Measurements from ENCODE around the gene DGKE.

- TF ChIP-seq MLX (CRISPR knock-in tag; IDR thresholded peaks at IDR 0.05) = no peak
- no peak for TF ChIP-seq MYNN (CRISPR knock-in tag; IDR thresholded peaks at IDR 0.05; ENCODE audit: low read depth)
- TF ChIP-seq REST (IDR thresholded peaks at IDR 0.05; ENCODE audit: borderline replicate concordance in 1 of 2, low read depth in 1 of 2, low read length in 2 of 2) = no peak
- TF ChIP-seq EZH2 (conservative IDR thresholded peaks at IDR 0.05; ENCODE audit: low read depth, low read length) = no peak
- no peak for TF ChIP-seq RERE (CRISPR knock-in tag; IDR thresholded peaks at IDR 0.05; ENCODE audit: low read depth)
These were observed 46.6 kb downstream of the DGKE start for GRCh38 chr17:56880571-56880970.

Measured in HepG2 (cell line).